Right renal cortex interstitium (tissue), 3 donors: ENCODE data around the gene UNC79. TPM values are rescaled to one million over a fixed set of nuclear protein-coding genes. Genes with fewer than 3 reads are reported as not detected.

Experiments used
- DNase-seq, 3 donors: peaks; one replicate each; pipeline ENCODE4 v3.0.0-alpha.2; 2013; ENCODE audit warnings: low read depth in 3 of 3, low spot score in 2 of 3
- polyA plus RNA-seq, 3 donors: library from polyadenylated mRNA; unstranded; fragments of 120-200 nt; gene quantifications; one replicate each; pipeline ENCODE4 v1.2.1, GENCODE V29; 2013; ENCODE audit not compliant: insufficient read length in 3 of 3

Gene UNC79
- polyA plus RNA-seq, 3 donors: 0.71 to 0.87 (median 0.82) TPM

DNA sequence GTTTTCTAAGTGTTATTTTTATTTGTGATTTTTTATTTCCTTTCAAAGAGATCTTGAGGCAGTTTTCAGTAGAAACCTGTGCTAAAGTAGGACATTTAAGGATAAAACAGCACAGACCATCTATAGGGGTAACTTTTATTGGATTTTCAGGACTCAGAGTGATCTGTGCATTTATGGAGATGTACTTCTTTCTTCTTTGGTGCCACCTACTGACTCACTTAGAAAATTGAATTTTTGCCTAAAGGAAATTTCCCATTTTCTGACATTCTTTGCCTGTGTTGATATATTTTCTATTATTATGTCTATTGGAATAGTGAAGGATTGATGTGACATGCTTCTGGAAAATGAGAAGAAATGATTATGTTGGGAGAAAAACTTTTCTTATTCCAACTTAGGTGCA lies 113.0 kb downstream of the UNC79 start:
- no peak for DNase-seq

GRCh38 chr14:93544212-93544611 lies 113.5 kb downstream of the UNC79 start:
- no peak for DNase-seq

GRCh38 chr14:93546642-93547041 lies 115.9 kb downstream of the UNC79 start:
- no peak for DNase-seq

DNA sequence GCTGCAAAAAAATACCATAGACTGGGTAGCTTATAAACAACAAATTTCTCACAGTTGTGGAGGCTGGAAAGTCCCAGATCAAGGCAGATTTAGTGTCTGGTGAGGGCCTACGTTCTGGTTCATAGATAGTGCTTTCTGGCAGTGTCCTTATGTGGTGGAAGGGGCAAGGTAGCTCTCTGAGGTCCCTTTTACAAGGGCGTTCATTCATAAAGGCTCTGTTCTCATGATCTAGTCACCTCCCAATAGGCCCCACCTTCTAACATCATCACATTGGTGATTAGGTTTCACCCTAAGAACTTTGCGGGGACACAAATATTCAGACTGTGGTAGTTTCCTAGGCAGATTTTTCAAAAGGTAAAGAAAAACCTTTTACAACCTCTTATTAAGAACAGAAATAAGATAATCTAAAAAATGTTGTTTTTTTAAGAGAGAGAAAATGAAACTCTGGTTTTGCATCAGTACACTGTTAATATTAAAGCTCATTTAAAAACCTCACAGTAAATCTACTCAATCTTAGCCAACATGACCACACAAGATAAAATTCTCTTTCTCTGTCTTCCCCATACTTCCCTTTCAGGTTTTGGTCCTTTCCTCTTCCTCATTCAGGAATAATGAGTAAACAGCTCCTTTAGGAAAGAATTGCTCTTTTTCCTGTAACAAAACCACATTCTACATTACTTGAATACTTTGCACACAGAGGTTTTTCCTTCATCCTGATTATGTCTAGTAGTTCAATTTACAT lies 117.5 kb downstream of the UNC79 start:
- DNase-seq: no peak

GRCh38 chr14:93549595-93549994 lies 118.9 kb downstream of the UNC79 start:
- no peak for DNase-seq

DNA sequence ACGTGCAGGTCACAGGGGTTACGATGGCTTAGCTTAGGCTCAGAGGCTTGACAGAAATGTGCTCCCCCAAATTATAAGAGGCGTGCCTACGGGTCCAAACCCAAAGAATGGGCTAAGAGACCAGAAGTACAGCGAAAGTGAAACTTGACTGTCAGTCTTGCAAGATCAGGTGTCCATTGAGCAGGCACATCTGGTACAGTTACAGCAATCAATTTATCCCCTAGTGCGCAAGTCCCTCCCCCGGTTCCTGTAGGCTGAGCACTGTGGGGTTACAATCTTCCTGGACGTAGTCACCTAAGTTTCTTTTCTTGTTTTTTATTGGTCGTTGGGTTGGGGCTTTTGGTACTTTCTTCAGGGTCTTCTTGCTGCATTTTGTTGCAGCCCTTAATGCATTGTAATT lies 134.2 kb downstream of the UNC79 start:
- no peak for DNase-seq

DNA sequence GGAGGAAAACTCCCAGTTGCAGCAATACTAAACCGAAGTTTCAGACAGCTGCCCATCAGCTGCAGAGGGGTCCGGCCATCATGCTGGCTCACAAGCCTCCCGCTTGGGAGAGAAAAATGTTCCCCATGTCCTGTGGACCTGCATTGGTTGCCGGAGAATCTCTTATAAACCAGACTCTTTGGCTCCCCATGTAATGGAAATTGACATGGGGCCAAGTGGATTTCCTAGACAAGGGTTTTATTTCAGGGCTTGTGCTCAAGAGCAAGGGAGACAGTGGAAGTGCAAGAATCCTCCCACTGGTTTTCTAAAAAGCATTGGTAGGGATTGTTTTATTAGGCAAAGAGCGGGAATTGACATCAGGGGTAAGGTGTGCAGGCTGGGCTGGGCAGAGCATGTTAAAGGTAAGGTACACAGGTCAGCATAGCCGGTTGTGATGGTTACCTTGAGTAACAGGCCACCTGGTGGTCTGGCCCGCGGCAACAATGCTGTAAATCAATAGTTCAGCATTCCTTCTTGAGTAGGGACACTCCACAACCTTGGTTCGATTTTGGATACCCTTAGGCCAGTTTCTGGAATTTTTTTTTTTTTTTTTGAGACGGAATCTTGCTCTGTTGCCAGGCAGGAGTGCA lies 135.4 kb downstream of the UNC79 start:
- no peak for DNase-seq

GRCh38 chr14:93571275-93571674 lies 140.5 kb downstream of the UNC79 start:
- DNase-seq: no peak

DNA sequence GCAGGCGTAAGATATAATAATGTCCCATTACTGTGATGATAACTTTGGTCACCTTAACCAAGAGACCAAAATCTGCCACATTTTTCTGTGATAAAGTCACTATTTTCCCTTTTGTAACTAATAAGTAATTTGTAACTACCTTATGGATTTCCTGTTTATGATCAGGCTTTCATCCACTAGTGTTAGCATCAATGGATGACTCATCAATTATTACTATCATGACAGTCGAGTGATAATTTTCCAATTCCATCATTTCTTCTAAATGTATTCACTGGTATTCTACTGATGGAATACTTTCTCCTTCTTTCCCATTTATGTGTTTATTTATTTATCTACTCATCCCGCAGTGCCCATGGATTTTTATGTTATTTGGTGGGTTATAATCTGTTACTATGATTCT lies 148.4 kb downstream of the UNC79 start:
- no peak for DNase-seq

DNA sequence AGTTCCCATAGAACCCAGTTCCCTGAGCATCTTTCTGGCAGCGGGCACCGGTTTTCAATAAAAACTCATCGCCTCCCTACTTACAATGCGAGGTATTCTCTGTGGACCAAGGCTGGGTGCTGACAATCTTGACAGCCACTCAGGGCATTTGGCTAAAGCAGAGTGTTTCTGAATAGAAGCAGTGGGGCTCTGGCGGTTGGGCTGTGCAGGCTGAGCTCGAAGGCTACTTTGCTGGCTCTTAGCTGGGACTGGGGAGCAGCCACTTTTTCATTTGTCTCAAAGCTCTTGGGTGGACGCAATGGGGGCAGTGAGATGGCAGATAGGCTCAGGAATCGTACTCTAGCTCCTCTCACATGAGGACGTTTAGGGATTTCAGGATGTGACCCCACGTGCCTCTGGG lies 151.8 kb downstream of the UNC79 start:
- no peak for DNase-seq

GRCh38 chr14:93587330-93587729 lies 156.6 kb downstream of the UNC79 start:
- DNase-seq: no peak

DNA sequence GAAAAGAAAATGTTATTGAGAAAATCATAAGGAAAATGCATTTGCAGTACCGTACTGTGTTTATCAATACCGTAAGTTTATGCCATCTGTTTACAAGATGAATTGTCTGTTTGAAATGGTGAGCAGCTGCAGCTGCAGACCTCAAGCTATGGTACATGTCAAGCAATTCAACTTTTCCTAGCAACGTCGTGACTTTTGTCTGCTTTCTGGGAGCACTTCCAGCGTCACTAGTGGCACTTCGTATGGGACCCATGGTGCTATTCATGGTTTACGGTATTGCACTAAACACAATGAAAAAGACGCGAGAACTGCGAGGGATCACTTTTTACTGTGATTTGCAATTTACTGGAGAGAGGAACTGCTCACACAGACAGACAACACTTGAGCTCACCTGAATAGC lies 160.8 kb downstream of the UNC79 start:
- no peak for DNase-seq

DNA sequence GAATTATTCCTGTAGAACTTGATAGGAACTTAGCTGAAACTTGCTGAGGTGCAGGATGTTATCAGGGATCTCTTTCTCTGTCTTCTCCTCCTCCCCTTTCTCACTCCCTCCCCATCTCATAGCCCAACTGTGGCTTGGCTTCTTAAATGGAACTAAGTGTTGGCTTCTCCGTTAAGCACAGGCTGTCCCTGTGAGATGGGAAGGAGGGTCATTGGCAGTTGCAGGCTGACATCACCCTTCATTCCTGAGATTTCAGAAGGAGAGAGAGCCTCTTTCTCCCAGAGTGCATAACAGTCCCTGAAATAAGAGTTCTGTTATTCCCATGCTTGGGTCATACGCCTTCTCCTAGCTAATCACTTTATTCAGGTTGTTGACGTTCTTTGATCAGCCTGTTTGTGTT lies 162.0 kb downstream of the UNC79 start:
- DNase-seq: no peak

DNA sequence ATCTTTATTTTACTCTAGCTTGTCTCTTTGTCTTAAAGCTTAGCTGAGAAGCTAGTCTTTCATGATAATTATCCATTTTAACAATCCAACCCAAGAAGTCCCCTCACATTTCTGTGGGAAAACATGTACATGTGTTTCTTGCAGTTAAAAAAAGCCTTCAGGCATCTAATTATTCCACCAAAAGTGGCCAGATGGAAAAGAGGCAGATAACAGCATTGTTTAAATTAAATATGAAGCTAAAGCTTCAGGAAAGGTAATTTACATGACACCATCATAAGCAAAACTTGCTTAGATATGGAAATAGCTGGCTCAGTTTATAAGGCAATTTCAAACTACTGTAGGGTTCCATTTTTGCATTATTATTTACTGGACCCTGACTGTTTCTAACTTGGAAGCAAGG lies 175.4 kb downstream of the UNC79 start:
- DNase-seq: no peak

- peak in 2 of 3 donors; percentile 16 to 19 for DNase-seq
Measured at GRCh38 chr14:93619176-93619793, 188.5 kb downstream of the UNC79 start.

DNA sequence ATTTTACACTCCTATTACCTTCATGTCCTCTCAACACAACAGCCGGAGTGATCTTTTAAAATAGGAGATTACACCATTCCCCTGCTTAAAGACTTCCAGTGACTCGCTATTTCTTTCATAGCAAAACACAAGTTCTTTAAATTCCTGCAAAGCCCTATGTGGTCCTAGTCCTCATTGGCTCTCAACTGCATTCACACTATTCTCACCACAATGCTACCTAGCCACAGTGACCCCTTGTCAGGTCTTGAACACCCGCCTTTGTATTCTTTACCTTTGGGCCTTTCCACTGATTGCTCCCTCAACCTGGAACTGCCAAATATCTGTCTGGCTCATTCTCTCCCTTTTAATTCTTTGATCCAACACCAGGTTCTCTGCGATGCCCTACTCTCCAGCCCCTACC lies 197.3 kb downstream of the UNC79 start:
- DNase-seq: no peak

- no peak for DNase-seq
Measured at GRCh38 chr14:93629643-93630042, 198.9 kb downstream of the UNC79 start.

- DNase-seq: no peak
Measured at GRCh38 chr14:93638790-93639189, 208.1 kb downstream of the UNC79 start.

- DNase-seq: no peak
Measured at GRCh38 chr14:93643127-93643526, 212.4 kb downstream of the UNC79 start.

- DNase-seq: no peak
Measured at GRCh38 chr14:93643676-93644075, 212.9 kb downstream of the UNC79 start.

GRCh38 chr14:93645200-93645599 lies 214.5 kb downstream of the UNC79 start:
- DNase-seq: no peak
